Spleen (tissue), 11 donors: ENCODE data around the gene MUC5B. TPM values are rescaled to one million over a fixed set of nuclear protein-coding genes. Genes with fewer than 3 reads are reported as not detected.
A peak's percentile ranks its signal among the peaks of the same experiment; 100 is the strongest.

Experiments
- DNase-seq: peaks from one replicate; pipeline ENCODE4 v3.0.0-alpha.2; 2020
- H3K27ac ChIP-seq, 8 donors: fragments of 200-600 bp; sonication (generic) in 7 of 8; 1 replicate in 4 of 8; 2 replicates in 4 of 8; pipeline versions ENCODE4 v1.5.0 to v1.8.0; 2016 to 2021; ENCODE audit warnings: inconsistent platforms in 4 of 8, mild to moderate bottlenecking in 4 of 8, moderate library complexity in 1 of 8
- H3K27me3 ChIP-seq, 7 donors: fragments of 200-600 bp; sonication (generic) in 6 of 7; replicated peaks in 1 of 7; 1 replicate in 4 of 7; 2 replicates in 3 of 7; pipeline versions ENCODE4 v1.5.0 to v1.8.0; 2016 to 2021; ENCODE audit warnings: inconsistent platforms in 3 of 7, mild to moderate bottlenecking in 1 of 7
- H3K36me3 ChIP-seq, 6 donors: fragments of 200-600 bp; sonication (generic) in 5 of 6; 1 replicate in 4 of 6; 2 replicates in 2 of 6; pipeline versions ENCODE4 v1.5.0 to v1.8.0; 2016 to 2021; ENCODE audit warnings: inconsistent platforms in 2 of 6
- H3K4me1 ChIP-seq, 6 donors: fragments of 200-600 bp; sonication (generic) in 5 of 6; 1 replicate in 3 of 6; 2 replicates in 3 of 6; pipeline versions ENCODE4 v1.5.0 to v1.8.0; 2016 to 2021; ENCODE audit warnings: inconsistent platforms in 3 of 6
- H3K4me3 ChIP-seq, 8 donors: fragments of 200-600 bp; sonication (generic) in 7 of 8; 1 replicate in 4 of 8; 2 replicates in 4 of 8; pipeline versions ENCODE4 v1.5.0 to v1.8.0; 2016 to 2021; ENCODE audit warnings: inconsistent platforms in 4 of 8, mild to moderate bottlenecking in 4 of 8, moderate library complexity in 2 of 8
- H3K9me3 ChIP-seq, 8 donors: fragments of 200-600 bp; sonication (generic) in 7 of 8; 1 replicate in 4 of 8; 2 replicates in 4 of 8; pipeline versions ENCODE4 v1.5.0 to v1.8.0; 2016 to 2021; ENCODE audit warnings: inconsistent platforms in 4 of 8
- CTCF ChIP-seq, 11 experiments: fragments of 200-600 bp in 7 of 11; fragments of 450-650 bp in 4 of 11; sonication (generic) in 4 of 11; IDR thresholded peaks in 8 of 11; conservative IDR thresholded peaks in 3 of 11; 1 replicate in 7 of 11; 2 replicates in 4 of 11; pipeline versions ENCODE4 v1.4.0 to v1.8.0; 2016 to 2021; ENCODE audit warnings: antibody characterized with exemption in 11 of 11, inconsistent platforms in 4 of 11, mild to moderate bottlenecking in 1 of 11
- POLR2A ChIP-seq, 3 donors: fragments of 450-650 bp; IDR thresholded peaks; one replicate each; pipeline ENCODE4 v1.5.1; 2017; ENCODE audit warnings: antibody characterized with exemption in 3 of 3, mild to moderate bottlenecking in 1 of 3
- POLR2AphosphoS5 ChIP-seq, 3 donors: sonication (generic); formaldehyde crosslinking; IDR thresholded peaks; one replicate each; pipeline ENCODE4 v1.5.1; 2017; ENCODE audit warnings: antibody characterized with exemption in 3 of 3
- WGBS, 5 donors: extraction: QIAGEN DNeasy Blood & Tissue Kit in 3 of 5; methylation state at CpG; one replicate each; pipeline versions ENCODE4 v1.1.5 to v1.1.7; 2013 to 2018; 5-methylcytosine and 5-hydroxymethylcytosine counted together
- intact Hi-C: fragments of 100-400 bp; cut with DNase I; formaldehyde crosslinking; loops from one replicate; pipeline ENCODE4 v1.15.0; 2023; ENCODE audit warnings: low total_unique reads
- polyA plus RNA-seq, 3 donors: library from polyadenylated mRNA; stranded (reverse); fragments of 200-250 nt; gene quantifications; one replicate each; pipeline ENCODE4 v1.2.1, GENCODE V29; 2013
- total RNA-seq, 7 donors: library from RNA; depleted of rRNA in 3 of 7; stranded (reverse); fragments of >200 nt in 3 of 7; fragmentation: NEBNext Ultra II Directional in 4 of 7; extraction: Animal tissue kit (Norgen Biotek cat#: 25700) in 4 of 7; gene quantifications; one replicate each; pipeline versions ENCODE4 v1.1.0 to v1.2.1, GENCODE V29; 2016 to 2021
- donor health status: healthy with polysubstance abuse.
- donor health status: DM: no; HTN: no; CAD: no; lungs with moderate emphysema.
- donor health status: DM: no; HTN: no; CAD: no.
- donor health status: Bipolar disorder and iron deficiency.
- donor health status: healthy.
- donor health status: DM: no; HTN: no; CAD: no.
- donor health status: DM: yes; HTN: yes; CAD: no.

MUC5B gene
- total and polyA plus RNA-seq, 10 donors, result under 0.01 to 0.09 (median under 0.01) TPM; not detected in 7

GRCh38 chr11:1269957-1270356 lies 47.1 kb downstream of the MUC5B start:
- TF ChIP-seq CTCF (IDR thresholded peaks at IDR 0.05 in 8 of 11, conservative IDR thresholded peaks at IDR 0.05 in 3 of 11), result no peak
- TF ChIP-seq POLR2A (IDR thresholded peaks at IDR 0.05), result no peak
- no peak for TF ChIP-seq POLR2AphosphoS5 (IDR thresholded peaks at IDR 0.05)

GRCh38 chr11:1270476-1270875 lies 47.6 kb downstream of the MUC5B start:
- intact Hi-C loops, result no loop called here
- H3K9me3 ChIP-seq, result peaks cover 0 to 9% (median 5%) of the 10 kb centered on the region in 8 donors
- no peak overlapping the region for H3K27ac ChIP-seq
- DNase-seq, result peak; percentile 54
- no peaks in the 10 kb centered on the region for H3K4me1 ChIP-seq
- TF ChIP-seq POLR2A (IDR thresholded peaks at IDR 0.05), result no peak
- TF ChIP-seq CTCF (IDR thresholded peaks at IDR 0.05 in 8 of 11, conservative IDR thresholded peaks at IDR 0.05 in 3 of 11), result no peak
- TF ChIP-seq POLR2AphosphoS5 (IDR thresholded peaks at IDR 0.05), result peak in 1 of 3 donors; percentile 44
- H3K36me3 ChIP-seq, result peaks cover 0 to 39% (median 18%) of the 10 kb centered on the region in 6 donors
- WGBS, 5 donors, result 91 to 99% (median 94%) methylated on average over 9 to 10 of the region's 10 CpGs
- H3K27me3 ChIP-seq, result no peaks in the 10 kb centered on the region
- H3K4me3 ChIP-seq, result no peak overlapping the region

More at GRCh38 chr11:1269957-1270356, 47.1 kb downstream of the MUC5B start:
- no peak overlapping the region for H3K27ac ChIP-seq
- WGBS, 5 donors, result 90 to 92% (median 91%) methylated on average over 2 to 5 of the region's 5 CpGs; no CpG with 5 or more reads in 1 of the 5 donors
- no peaks in the 10 kb centered on the region for H3K4me1 ChIP-seq
- peak; percentile 56 for DNase-seq
- peaks cover 0 to 14% (median 10%) of the 10 kb centered on the region in 8 donors for H3K9me3 ChIP-seq
- H3K36me3 ChIP-seq, result peaks cover 0 to 34% (median 12%) of the 10 kb centered on the region in 6 donors
- no peaks in the 10 kb centered on the region for H3K27me3 ChIP-seq
- intact Hi-C loops, result no loop called here
- no peak overlapping the region for H3K4me3 ChIP-seq

- H3K27ac ChIP-seq, result no peak overlapping the region
- H3K36me3 ChIP-seq, result peaks cover 0 to 45% (median 23%) of the 10 kb centered on the region in 6 donors
- intact Hi-C loops, result no loop called here
- no peaks in the 10 kb centered on the region for H3K27me3 ChIP-seq
- DNase-seq, result peak; percentile 56
- TF ChIP-seq POLR2AphosphoS5 (IDR thresholded peaks at IDR 0.05) (no peak), CTCF (IDR thresholded peaks at IDR 0.05 in 8 of 11, conservative IDR thresholded peaks at IDR 0.05 in 3 of 11) (no peak), POLR2A (IDR thresholded peaks at IDR 0.05) (no peak)
- 77 to 83% (median 82%) methylated on average over 11 to 13 of the region's 13 CpGs for WGBS, 5 donors
- H3K9me3 ChIP-seq, result peaks cover 0 to 4% (median under 1%) of the 10 kb centered on the region in 8 donors
- H3K4me3 ChIP-seq, result no peak overlapping the region
- no peaks in the 10 kb centered on the region for H3K4me1 ChIP-seq
These were observed 48.1 kb downstream of the MUC5B start for GRCh38 chr11:1271002-1271401.

GRCh38 chr11:1271406-1271805 lies 48.5 kb downstream of the MUC5B start:
- no peaks in the 10 kb centered on the region for H3K4me1 ChIP-seq
- H3K4me3 ChIP-seq, result no peak overlapping the region
- no peak overlapping the region for H3K27ac ChIP-seq
- peak; percentile 52 for DNase-seq
- peaks cover 0 to 49% (median 27%) of the 10 kb centered on the region in 6 donors for H3K36me3 ChIP-seq
- intact Hi-C loops, result no loop called here
- WGBS, 5 donors, result 78 to 91% (median 89%) methylated on average over 9 of the region's 9 CpGs
- TF ChIP-seq POLR2AphosphoS5 (IDR thresholded peaks at IDR 0.05), result no peak
- no peak for TF ChIP-seq CTCF (IDR thresholded peaks at IDR 0.05 in 8 of 11, conservative IDR thresholded peaks at IDR 0.05 in 3 of 11)
- TF ChIP-seq POLR2A (IDR thresholded peaks at IDR 0.05), result no peak
- no peaks in the 10 kb centered on the region for H3K9me3 ChIP-seq
- no peaks in the 10 kb centered on the region for H3K27me3 ChIP-seq
